HEK293T (cell line): Measurements from ENCODE around the gene ITFG2.
"Not testable (repeated sequence)": the region's sequence is repeated elsewhere in the genome, so short reads cannot be mapped to it uniquely, and the experiment has no call there.

Source experiments
- ARNT ChIP-seq: fragments of 450-650 bp; IDR thresholded peaks from 2 replicates; pipeline ENCODE4 v1.6.1; 2017; ENCODE audit warnings: mild to moderate bottlenecking
- BHLHE40 ChIP-seq: fragments of 450-650 bp; IDR thresholded peaks from 2 replicates; pipeline ENCODE4 v1.6.1; 2016; ENCODE audit warnings: mild to moderate bottlenecking, moderate library complexity, borderline replicate concordance
- CTBP1 ChIP-seq: fragments of 450-650 bp; IDR thresholded peaks from 2 replicates; pipeline ENCODE4 v1.6.1; 2016; ENCODE audit warnings: borderline replicate concordance
- ELF4 ChIP-seq: fragments of 450-650 bp; IDR thresholded peaks from 2 replicates; pipeline ENCODE4 v1.6.1; 2017; ENCODE audit warnings: antibody characterized with exemption
- FOXA1 ChIP-seq: fragments of 450-650 bp; IDR thresholded peaks from 2 replicates; pipeline ENCODE4 v1.6.1; 2016; ENCODE audit warnings: mild to moderate bottlenecking
- FOXM1 ChIP-seq: fragments of 450-650 bp; IDR thresholded peaks from 2 replicates; pipeline ENCODE4 v1.6.1; 2017; ENCODE audit warnings: mild to moderate bottlenecking, borderline replicate concordance
- SP1 ChIP-seq: fragments of 450-650 bp; IDR thresholded peaks from 2 replicates; pipeline ENCODE4 v1.6.1; 2017
- SUZ12 ChIP-seq: fragments of 450-650 bp; IDR thresholded peaks from 2 replicates; pipeline ENCODE4 v1.6.1; 2016; ENCODE audit warnings: mild to moderate bottlenecking
- TARDBP ChIP-seq: fragments of 450-650 bp; IDR thresholded peaks from 2 replicates; pipeline ENCODE4 v1.6.1; 2016

DNA sequence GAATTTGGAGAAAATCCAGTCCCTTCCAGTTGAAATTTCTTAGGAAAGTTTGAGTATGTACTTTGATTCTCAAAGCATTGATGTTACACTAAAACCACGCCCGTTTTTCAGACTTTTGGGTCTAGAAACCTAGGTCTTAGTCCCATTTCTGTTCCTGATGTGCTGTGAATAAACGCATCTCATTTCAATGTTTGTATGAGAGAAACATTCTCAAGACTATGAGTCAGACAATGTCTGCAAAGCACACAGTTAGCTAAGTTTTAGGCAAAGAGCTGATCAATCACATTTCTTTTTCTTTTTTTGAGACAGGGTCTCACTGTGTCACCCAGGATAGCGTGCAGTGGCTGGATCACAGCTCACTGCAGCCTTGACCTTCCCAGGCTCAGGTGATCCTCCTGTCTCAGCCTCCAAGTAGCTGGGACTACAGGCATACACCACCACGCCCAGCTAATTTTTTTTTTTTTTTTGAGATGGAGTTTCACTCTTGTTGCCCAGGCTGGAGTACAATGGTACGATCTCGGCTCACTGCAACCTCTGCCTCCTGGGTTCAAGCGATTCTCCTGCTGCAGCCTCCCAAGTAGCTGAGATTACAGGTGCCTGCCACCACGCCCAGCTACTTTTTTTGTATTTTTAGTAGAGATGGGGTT is 56.6 kb downstream of the ITFG2 start:
- not testable (repeated sequence) for TF ChIP-seq BHLHE40, FOXA1, FOXM1, CTBP1, SUZ12, SP1, TARDBP, ELF4, ARNT
